IPS-18a (cell line): Measurements from ENCODE around the gene CNGA4.

Experiments used
- H3K27ac ChIP-seq: one replicate; pipeline ENCODE4 v1.5.1; 2013; ENCODE audit warnings: low read length
- H3K27me3 ChIP-seq: one replicate; pipeline ENCODE4 v1.6.1; 2013; ENCODE audit warnings: mild to moderate bottlenecking, low read length; ENCODE audit not compliant: control insufficient read depth, insufficient read depth
- H3K36me3 ChIP-seq: one replicate; pipeline ENCODE4 v1.6.1; 2013; ENCODE audit warnings: low read depth, low read length; ENCODE audit not compliant: control insufficient read depth
- H3K4me1 ChIP-seq: one replicate; pipeline ENCODE4 v1.6.1; 2013; ENCODE audit warnings: low read depth, low read length; ENCODE audit not compliant: control insufficient read depth
- H3K4me3 ChIP-seq: one replicate; pipeline ENCODE4 v1.5.1; 2013; ENCODE audit warnings: low read length
- H3K9ac ChIP-seq: one replicate; pipeline ENCODE4 v1.6.1; 2013; ENCODE audit warnings: mild to moderate bottlenecking, low read length, moderate library complexity
- H3K9me3 ChIP-seq: one replicate; pipeline ENCODE4 v1.6.1; 2013; ENCODE audit warnings: low read depth, low read length; ENCODE audit not compliant: control insufficient read depth

Gene CNGA4

GRCh38 chr11:6205366-6205765, 33.5 kb upstream of the CNGA4 start, which contains the start of gene C11orf42:
Gene C11orf42, plus strand, starts transcription at chr11:6205557. Its CDS starts 59 bp downstream, at chr11:6205616.
- Histone ChIP-seq H3K27me3 (no peaks in the 10 kb centered on the region), H3K9ac (no peak within 1 kb of the TSS), H3K4me3 (no peak within 1 kb of the TSS), H3K9me3 (no peaks in the 10 kb centered on the region), H3K36me3 (peaks cover 10% of the 10 kb centered on the region), H3K27ac (no peak within 1 kb of the TSS), H3K4me1 (no peaks in the 10 kb centered on the region)

- peaks cover 17% of the 10 kb centered on the region for H3K36me3 ChIP-seq
These were observed 32.3 kb upstream of the CNGA4 start for GRCh38 chr11:6206456-6207180.

DNA sequence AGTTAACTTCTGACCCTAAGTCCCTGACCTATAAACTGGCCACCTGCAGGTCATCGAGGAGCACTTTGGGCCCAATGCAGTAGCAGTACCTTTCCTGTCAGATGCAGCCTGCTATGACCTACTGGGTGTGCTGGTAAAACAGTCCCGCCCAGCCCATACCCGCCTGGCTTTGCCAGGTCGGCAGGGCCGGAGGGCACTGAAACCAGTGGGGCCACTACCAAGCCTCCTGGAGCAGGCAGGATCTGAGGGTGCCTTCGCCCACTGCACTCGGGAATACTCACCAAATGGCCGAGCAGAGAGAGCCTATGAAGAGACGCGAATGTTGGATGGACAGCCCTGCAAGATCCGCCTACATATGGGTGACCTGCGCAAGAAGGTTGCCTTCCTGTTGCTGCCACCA, 29.1 kb upstream of the CNGA4 start:
- Histone ChIP-seq H3K9ac (no peak overlapping the region), H3K27me3 (no peaks in the 10 kb centered on the region), H3K4me1 (no peaks in the 10 kb centered on the region), H3K4me3 (no peak overlapping the region), H3K9me3 (no peaks in the 10 kb centered on the region), H3K27ac (no peak overlapping the region), H3K36me3 (peaks cover 35% of the 10 kb centered on the region)

More at GRCh38 chr11:6206456-6207180, 32.3 kb upstream of the CNGA4 start:
- Histone ChIP-seq H3K4me1 (no peaks in the 10 kb centered on the region), H3K9ac (no peak overlapping the region), H3K27me3 (no peaks in the 10 kb centered on the region), H3K4me3 (no peak overlapping the region), H3K9me3 (no peaks in the 10 kb centered on the region), H3K27ac (no peak overlapping the region)

- Histone ChIP-seq H3K27me3 (no peaks in the 10 kb centered on the region), H3K9ac (no peak overlapping the region), H3K27ac (no peak overlapping the region), H3K36me3 (peaks cover 35% of the 10 kb centered on the region), H3K4me1 (no peaks in the 10 kb centered on the region), H3K9me3 (no peaks in the 10 kb centered on the region), H3K4me3 (no peak overlapping the region)
These were observed 28.5 kb upstream of the CNGA4 start for GRCh38 chr11:6210274-6210955.

DNA sequence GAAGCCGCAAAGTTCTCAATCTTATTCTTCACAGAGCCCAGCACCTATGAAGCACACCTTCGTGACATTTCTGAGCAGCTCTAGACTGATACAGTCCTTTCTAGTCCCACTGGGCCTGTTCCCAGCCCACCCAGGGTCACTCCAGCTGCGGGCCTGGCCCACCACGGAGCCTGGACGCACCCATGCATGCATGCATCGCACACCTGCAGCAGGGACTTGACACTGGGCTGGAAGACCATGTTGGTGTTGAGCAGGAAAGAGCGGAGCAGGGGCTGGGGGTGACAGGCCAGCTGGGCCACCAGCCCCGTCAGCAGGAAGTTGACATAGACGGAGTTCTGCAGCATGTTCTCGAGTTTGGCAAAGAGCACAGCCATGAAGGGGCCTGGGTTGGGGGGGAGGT, 24.4 kb upstream of the CNGA4 start:
- Histone ChIP-seq H3K4me3 (no peak overlapping the region), H3K27me3 (no peaks in the 10 kb centered on the region), H3K9me3 (no peaks in the 10 kb centered on the region), H3K36me3 (peaks cover 51% of the 10 kb centered on the region), H3K27ac (no peak overlapping the region), H3K9ac (no peak overlapping the region), H3K4me1 (no peaks in the 10 kb centered on the region)

DNA sequence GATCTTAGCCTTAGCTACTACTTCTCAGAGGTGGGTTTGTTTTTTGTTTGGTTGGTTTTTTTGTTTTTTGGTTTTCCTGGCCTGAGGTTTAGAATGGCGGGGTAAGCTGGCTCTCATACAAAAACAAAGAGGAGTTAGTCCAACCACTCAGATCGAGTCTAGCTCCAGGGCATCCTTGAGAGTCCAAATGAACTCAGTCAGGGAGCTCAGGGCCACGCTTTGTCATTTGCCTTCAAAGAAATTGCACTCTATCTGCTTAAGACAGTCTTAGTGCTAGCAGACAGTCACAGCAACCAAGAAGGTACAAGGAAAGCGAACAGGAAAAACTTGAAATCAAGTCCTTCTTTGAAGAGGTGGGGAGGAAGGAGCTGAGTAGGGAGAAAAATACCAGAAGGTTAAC, 22.4 kb upstream of the CNGA4 start:
- Histone ChIP-seq H3K9me3 (no peaks in the 10 kb centered on the region), H3K27ac (no peak overlapping the region), H3K4me1 (no peaks in the 10 kb centered on the region), H3K4me3 (no peak overlapping the region), H3K27me3 (no peaks in the 10 kb centered on the region), H3K36me3 (peaks cover 54% of the 10 kb centered on the region), H3K9ac (no peak overlapping the region)

GRCh38 chr11:6217722-6218121, 21.2 kb upstream of the CNGA4 start:
- Histone ChIP-seq H3K4me1 (no peaks in the 10 kb centered on the region), H3K9me3 (no peaks in the 10 kb centered on the region), H3K36me3 (peaks cover 57% of the 10 kb centered on the region), H3K27ac (no peak overlapping the region), H3K4me3 (no peak overlapping the region), H3K27me3 (no peaks in the 10 kb centered on the region), H3K9ac (no peak overlapping the region)

GRCh38 chr11:6219359-6219758, 19.5 kb upstream of the CNGA4 start:
- Histone ChIP-seq H3K4me1 (no peaks in the 10 kb centered on the region), H3K4me3 (no peak overlapping the region), H3K27ac (no peak overlapping the region), H3K9ac (no peak overlapping the region), H3K27me3 (no peaks in the 10 kb centered on the region), H3K36me3 (peaks cover 57% of the 10 kb centered on the region), H3K9me3 (no peaks in the 10 kb centered on the region)

- Histone ChIP-seq H3K4me1 (no peaks in the 10 kb centered on the region), H3K9ac (no peak overlapping the region), H3K27me3 (no peaks in the 10 kb centered on the region), H3K36me3 (peaks cover 39% of the 10 kb centered on the region), H3K27ac (no peak overlapping the region), H3K9me3 (no peaks in the 10 kb centered on the region), H3K4me3 (no peak overlapping the region)
These were observed 15.0 kb upstream of the CNGA4 start for GRCh38 chr11:6223854-6224253.

DNA sequence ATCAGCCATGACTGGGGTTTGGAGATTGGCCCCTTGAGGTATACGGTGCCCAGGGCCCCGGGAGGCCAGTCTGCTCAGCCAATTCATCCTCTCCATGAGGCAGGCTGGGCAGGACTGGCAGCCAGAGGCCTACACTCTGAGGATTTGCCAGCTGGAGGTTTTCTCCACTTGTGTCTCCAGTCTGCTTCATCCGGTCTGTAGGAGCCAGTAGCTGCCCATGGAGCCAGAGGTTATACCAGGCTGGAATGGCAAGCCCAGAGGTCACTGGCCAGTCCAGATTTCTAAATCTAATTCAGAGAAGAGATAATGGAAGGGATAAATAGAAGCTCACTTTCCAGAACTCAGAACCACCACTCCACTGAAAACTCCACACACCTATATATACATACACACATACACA, 14.5 kb upstream of the CNGA4 start:
- peaks cover 36% of the 10 kb centered on the region for H3K36me3 ChIP-seq

DNA sequence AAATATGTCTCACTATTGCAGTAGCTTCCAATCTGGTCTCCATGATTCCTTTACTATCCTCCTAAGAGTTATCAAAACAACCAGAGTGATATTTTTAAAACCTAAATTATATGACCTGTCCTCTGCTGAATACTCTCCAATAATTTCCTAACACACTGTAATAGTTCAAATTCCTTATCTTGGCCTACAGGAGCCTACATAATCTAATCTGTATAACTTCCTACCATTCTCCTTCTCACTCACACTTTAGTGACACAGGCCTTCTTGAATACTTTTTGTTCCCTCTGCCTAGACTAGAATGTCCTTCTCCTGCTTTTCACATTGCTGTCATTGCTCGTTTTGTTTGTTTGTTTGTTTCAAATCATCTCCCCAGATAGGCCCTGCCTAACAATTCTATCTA, 13.9 kb upstream of the CNGA4 start:
- H3K9me3 ChIP-seq = no peaks in the 10 kb centered on the region
- H3K9ac ChIP-seq = no peak overlapping the region
- no peak overlapping the region for H3K4me3 ChIP-seq
- H3K4me1 ChIP-seq = no peaks in the 10 kb centered on the region
- H3K27me3 ChIP-seq = no peaks in the 10 kb centered on the region
- H3K27ac ChIP-seq = no peak overlapping the region
- H3K36me3 ChIP-seq = peaks cover 31% of the 10 kb centered on the region

More for the DNA sequence above, 14.5 kb upstream of the CNGA4 start:
- Histone ChIP-seq H3K4me3 (no peak overlapping the region), H3K27me3 (no peaks in the 10 kb centered on the region), H3K4me1 (no peaks in the 10 kb centered on the region), H3K9me3 (no peaks in the 10 kb centered on the region), H3K27ac (no peak overlapping the region), H3K9ac (no peak overlapping the region)

- Histone ChIP-seq H3K9me3 (no peaks in the 10 kb centered on the region), H3K27me3 (no peaks in the 10 kb centered on the region), H3K27ac (no peak overlapping the region), H3K4me1 (no peaks in the 10 kb centered on the region), H3K9ac (no peak overlapping the region), H3K36me3 (peaks cover 23% of the 10 kb centered on the region), H3K4me3 (no peak overlapping the region)
These were observed 13.0 kb upstream of the CNGA4 start for GRCh38 chr11:6225896-6226295.
